Measurements from ENCODE around the gene SLC19A2.
A peak's percentile ranks its signal among the peaks of the same experiment; 100 is the strongest.

GRCh38 chr1:169485431-169486280 is at the start of gene SLC19A2:
- TF ChIP-seq TAF1 (IDR thresholded peaks at IDR 0.05; ENCODE audit: low read depth, low read length) (peak; percentile 95), USF2 (IDR thresholded peaks at IDR 0.05; ENCODE audit: low read length) (0 out of 2 replicates have a peak, but pooled peaks have one; percentile 12), CTCF (IDR thresholded peaks at IDR 0.05; ENCODE audit: control extremely low read depth in 1 of 3, insufficient read depth in 1 of 3, low read depth in 1 of 3, low read length in 3 of 3) (peak; percentile 26 to 49 (median 32)), CEBPB (IDR thresholded peaks at IDR 0.05; ENCODE audit: low read depth, low read length) (no peak), EP300 (IDR thresholded peaks at IDR 0.05; ENCODE audit: borderline replicate concordance in 1 of 2, low read depth in 2 of 2, low read length in 2 of 2) (0 out of 3 replicates have a peak, but pooled peaks of 1 of the 2 experiments have one; percentile 42), POLR2A (IDR thresholded peaks at IDR 0.05; ENCODE audit: control extremely low read depth in 1 of 2, low read depth in 2 of 2, low read length in 2 of 2) (peak; percentile 70 to 97), SAP30 (IDR thresholded peaks at IDR 0.05; ENCODE audit: insufficient read depth, insufficient replicate concordance, low read length) (no peak), ATF2 (IDR thresholded peaks at IDR 0.05; ENCODE audit: low read length) (no peak)

All from H1 (cell line).